Measurements from ENCODE around the gene IER5. TPM values are rescaled to one million over a fixed set of nuclear protein-coding genes. Genes with fewer than 3 reads are reported as not detected.
A peak's percentile ranks its signal among the peaks of the same experiment; 100 is the strongest.

IER5 gene
- total RNA-seq, 2 experiments from 2014 or later, result 39.8 to 41.3 TPM

DNA sequence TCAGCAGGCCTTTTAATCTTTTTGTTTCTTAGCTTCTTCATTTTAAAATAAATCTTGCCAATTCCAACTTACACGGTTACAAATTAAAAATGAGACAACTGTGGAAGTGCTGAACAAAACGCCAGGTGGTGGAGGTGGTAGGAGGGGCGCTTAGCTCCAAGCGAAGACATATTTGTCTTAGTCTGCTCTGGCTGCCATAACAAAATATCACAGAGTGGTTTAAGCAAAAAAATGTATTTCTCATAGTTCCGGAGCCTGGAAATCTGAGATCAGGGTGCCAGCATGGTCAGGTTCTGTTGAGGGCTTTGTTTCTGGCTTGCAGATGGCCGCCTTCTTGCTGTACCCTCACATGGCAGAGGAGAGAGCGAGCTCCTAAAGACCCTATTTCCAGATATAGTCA, 14.9 kb downstream of the IER5 start:
- DNase-seq (no peak), ATAC-seq (no peak)
- intact Hi-C loops (cut with micrococcal nuclease), result no loop called here
- TF ChIP-seq, protein P1, sequence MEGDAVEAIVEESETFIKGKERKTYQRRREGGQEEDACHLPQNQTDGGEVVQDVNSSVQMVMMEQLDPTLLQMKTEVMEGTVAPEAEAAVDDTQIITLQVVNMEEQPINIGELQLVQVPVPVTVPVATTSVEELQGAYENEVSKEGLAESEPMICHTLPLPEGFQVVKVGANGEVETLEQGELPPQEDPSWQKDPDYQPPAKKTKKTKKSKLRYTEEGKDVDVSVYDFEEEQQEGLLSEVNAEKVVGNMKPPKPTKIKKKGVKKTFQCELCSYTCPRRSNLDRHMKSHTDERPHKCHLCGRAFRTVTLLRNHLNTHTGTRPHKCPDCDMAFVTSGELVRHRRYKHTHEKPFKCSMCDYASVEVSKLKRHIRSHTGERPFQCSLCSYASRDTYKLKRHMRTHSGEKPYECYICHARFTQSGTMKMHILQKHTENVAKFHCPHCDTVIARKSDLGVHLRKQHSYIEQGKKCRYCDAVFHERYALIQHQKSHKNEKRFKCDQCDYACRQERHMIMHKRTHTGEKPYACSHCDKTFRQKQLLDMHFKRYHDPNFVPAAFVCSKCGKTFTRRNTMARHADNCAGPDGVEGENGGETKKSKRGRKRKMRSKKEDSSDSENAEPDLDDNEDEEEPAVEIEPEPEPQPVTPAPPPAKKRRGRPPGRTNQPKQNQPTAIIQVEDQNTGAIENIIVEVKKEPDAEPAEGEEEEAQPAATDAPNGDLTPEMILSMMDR (IDR thresholded peaks at IDR 0.05), result no peak
- H3K4me3 Mint-ChIP-seq, result no peak overlapping the region
- peaks cover 69% of the 10 kb centered on the region for H3K4me1 Mint-ChIP-seq (ENCODE audit: low read depth)
- H3K27me3 Mint-ChIP-seq, result peaks cover 11% of the 10 kb centered on the region
- H3K9me3 Mint-ChIP-seq, result peaks cover 2% of the 10 kb centered on the region
- no peaks in the 10 kb centered on the region for H3K36me3 Mint-ChIP-seq (ENCODE audit: low read depth)
- CTCF ChIA-PET, result interaction anchor here (1.2 to 7.0 kb wide), 5 partner anchors 13 to 588 kb away, joined by 5 to 58 read pairs (median 9); no protein-coding TSS in a partner anchor
- no peak overlapping the region for H3K27ac Mint-ChIP-seq
- POLR2A ChIA-PET, result interaction anchor here (1.6 to 15.6 kb wide), 3 partner anchors 14 to 81 kb away, joined by 6 to 209 read pairs (median 43); partner anchors contain the start of genes IER5 and STX6

DNA sequence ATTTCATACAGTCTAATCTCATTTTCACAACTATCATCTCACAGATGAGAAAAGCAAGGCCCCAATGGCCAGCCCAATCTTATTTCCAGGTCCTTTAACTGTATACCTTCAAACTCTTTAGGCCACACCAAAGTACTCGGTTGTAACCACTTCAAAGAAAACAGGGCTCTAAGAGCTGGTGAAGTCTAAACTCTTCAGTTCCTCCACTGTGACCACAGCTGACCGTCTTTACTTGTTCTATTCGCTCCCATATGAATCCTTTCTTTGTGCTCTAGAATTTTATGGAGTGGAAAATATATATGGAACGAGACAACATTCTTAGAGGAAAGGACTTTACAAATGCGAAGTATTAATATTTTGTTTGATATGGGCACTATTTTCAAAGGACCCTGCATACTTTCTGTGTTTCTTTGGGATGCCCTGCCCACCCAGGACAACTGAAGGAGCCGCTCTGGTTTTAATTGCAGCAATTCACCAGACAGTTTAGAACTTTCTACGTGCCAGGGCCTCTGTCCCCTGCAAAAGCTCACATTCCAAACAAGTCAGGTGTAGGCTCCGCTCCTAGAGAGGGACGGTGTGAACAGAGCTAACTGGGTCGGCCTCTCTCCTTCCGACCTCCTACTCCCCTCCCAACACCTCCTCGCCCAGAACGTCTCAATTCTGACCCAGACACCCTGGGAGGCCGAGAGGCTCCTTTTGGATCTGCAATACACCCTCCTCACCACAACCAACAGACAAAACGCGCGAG, 15.7 kb downstream of the IER5 start:
- no peaks in the 10 kb centered on the region for H3K36me3 Mint-ChIP-seq (ENCODE audit: low read depth)
- H3K27me3 Mint-ChIP-seq, result peaks cover 11% of the 10 kb centered on the region
- peak overlapping the region; percentile 73 for H3K4me3 Mint-ChIP-seq
- DNase-seq (no peak), ATAC-seq (no peak)
- intact Hi-C loops (cut with micrococcal nuclease), result no loop called here
- TF ChIP-seq, protein P1 (IDR thresholded peaks at IDR 0.05), result no peak
- H3K27ac Mint-ChIP-seq, result peak overlapping the region; percentile 68
- ChIA-PET CTCF (interaction anchor here (0.8 to 7.0 kb wide), 13 partner anchors 14 to 616 kb away, joined by 3 to 58 read pairs (median 4); no protein-coding TSS in a partner anchor), POLR2A (interaction anchor here (0.7 to 15.6 kb wide), 12 partner anchors 8 to 82 kb away, joined by 3 to 209 read pairs (median 5); partner anchors contain the start of genes IER5, MR1 and STX6)
- H3K9me3 Mint-ChIP-seq, result peaks cover 2% of the 10 kb centered on the region
- H3K4me1 Mint-ChIP-seq (ENCODE audit: low read depth), result peaks cover 65% of the 10 kb centered on the region

DNA sequence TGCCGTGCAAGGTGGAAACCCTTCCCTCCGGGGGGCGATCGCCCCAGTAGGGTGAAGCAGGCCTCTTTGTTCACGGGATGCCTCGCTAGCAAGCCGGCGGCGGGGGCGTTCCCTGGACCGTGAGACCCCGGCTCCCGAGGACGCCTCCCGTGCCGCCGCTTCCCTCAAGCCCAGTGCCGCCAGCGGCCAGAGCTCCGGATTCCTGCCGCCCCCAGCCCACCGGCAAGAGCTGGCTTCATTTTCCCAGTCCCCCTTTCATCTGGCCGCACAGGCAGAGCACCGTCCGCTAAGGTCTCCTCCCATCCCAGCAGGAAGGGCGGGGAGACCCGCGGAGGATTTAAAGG, 16.3 kb downstream of the IER5 start:
- ChIA-PET POLR2A (interaction anchor here (0.7 to 15.6 kb wide), 11 partner anchors 9 to 82 kb away, joined by 3 to 209 read pairs (median 5); partner anchors contain the start of genes IER5, MR1 and STX6), CTCF (interaction anchor here (0.8 to 7.0 kb wide), 14 partner anchors 14 to 616 kb away, joined by 3 to 58 read pairs (median 4); no protein-coding TSS in a partner anchor)
- TF ChIP-seq, protein P1 (IDR thresholded peaks at IDR 0.05), result peak; percentile 33
- H3K4me3 Mint-ChIP-seq, result peak overlapping the region; percentile 73
- H3K36me3 Mint-ChIP-seq (ENCODE audit: low read depth), result no peaks in the 10 kb centered on the region
- ATAC-seq (peak; percentile 14), DNase-seq (peak; percentile 61)
- intact Hi-C loops (cut with micrococcal nuclease), result no loop called here
- H3K27me3 Mint-ChIP-seq, result peaks cover 11% of the 10 kb centered on the region
- peak overlapping the region; percentile 68 for H3K27ac Mint-ChIP-seq
- H3K9me3 Mint-ChIP-seq, result peaks cover 2% of the 10 kb centered on the region
- H3K4me1 Mint-ChIP-seq (ENCODE audit: low read depth), result peaks cover 60% of the 10 kb centered on the region

DNA sequence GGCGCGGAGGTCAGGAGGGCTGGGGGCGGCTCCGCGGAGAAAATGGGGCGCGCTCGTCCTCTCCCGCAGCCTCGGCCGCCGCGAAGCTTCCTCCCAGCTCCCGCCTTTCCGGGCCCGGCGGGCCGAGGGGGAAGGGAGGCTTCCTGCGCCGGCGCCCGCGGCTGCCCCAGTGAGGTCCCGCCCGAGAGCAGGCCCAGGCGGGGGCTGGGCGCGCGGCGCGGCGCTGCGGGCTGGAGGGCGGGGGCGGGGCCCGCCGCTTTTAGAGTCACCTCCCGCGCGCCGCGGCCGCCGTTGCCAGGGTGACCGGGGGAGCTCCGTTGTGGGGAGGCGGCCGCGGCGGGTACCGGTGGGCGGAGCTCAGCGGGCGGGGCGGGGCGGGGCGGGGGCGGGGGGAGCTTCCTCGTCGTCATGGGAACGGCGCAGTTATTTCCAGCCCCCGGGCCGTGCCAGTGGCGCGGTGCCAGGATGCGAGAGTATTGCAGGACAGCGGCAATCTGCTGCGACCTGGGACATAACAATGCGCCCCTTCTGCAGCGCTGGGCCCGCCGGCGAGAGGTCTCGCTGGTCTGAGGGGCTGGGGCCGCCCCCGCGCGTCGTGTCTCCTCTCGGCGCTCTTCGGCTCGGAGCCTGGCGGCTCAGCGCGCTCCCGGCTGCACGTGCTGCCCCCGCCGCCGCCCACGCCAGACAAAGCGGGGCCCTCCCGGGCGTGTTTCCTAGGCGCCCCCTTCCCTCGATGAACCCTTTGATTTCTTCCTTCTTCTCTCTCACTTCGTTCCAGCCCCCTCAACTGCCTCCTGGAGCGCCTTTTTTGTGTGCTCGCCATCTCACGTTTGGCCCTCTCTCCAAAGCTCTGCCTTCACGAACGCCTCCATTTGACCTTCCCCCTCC, 16.9 kb downstream of the IER5 start:
- ATAC-seq, result peak; percentile 83
- peak; percentile 92 for DNase-seq
- peak overlapping the region; percentile 77 for H3K4me3 Mint-ChIP-seq
- H3K36me3 Mint-ChIP-seq (ENCODE audit: low read depth), result no peaks in the 10 kb centered on the region
- H3K27me3 Mint-ChIP-seq, result peaks cover 11% of the 10 kb centered on the region
- TF ChIP-seq, protein P1 (IDR thresholded peaks at IDR 0.05), result no peak
- peaks cover 2% of the 10 kb centered on the region for H3K9me3 Mint-ChIP-seq
- peak overlapping the region; percentile 71 for H3K27ac Mint-ChIP-seq
- ChIA-PET CTCF (interaction anchor here (0.8 to 7.0 kb wide), 18 partner anchors 14 to 617 kb away, joined by 3 to 58 read pairs (median 3); no protein-coding TSS in a partner anchor), POLR2A (interaction anchor here (0.7 to 15.6 kb wide), 13 partner anchors 9 to 83 kb away, joined by 3 to 209 read pairs (median 5); partner anchors contain the start of genes IER5, MR1 and STX6)
- peaks cover 53% of the 10 kb centered on the region for H3K4me1 Mint-ChIP-seq (ENCODE audit: low read depth)
- intact Hi-C loops (cut with micrococcal nuclease), result no loop called here

Data from activated CD8-positive, alpha-beta T cell treated with anti-CD3 and anti-CD28 coated beads for 36 hours (primary cell).